Measurements from ENCODE around the gene ARNT2.
A peak's percentile ranks its signal among the peaks of the same experiment; 100 is the strongest.
"Not testable (repeated sequence)": the region's sequence is repeated elsewhere in the genome, so short reads cannot be mapped to it uniquely, and the experiment has no call there.

Gene ARNT2

GRCh38 chr15:80509800-80510199 is 105.6 kb downstream of the ARNT2 start:
- no peak for DNase-seq
- Histone ChIP-seq H3K27me3 (replicated peaks) (no peaks in the 10 kb centered on the region), H3K4me3 (ENCODE audit: low read depth, low read length) (no peak overlapping the region), H3K36me3 (replicated peaks) (no peaks in the 10 kb centered on the region), H3K27ac (no peak overlapping the region)
- no peak for TF ChIP-seq CTCF (IDR thresholded peaks at IDR 0.05; ENCODE audit: low read depth, low read length, missing control alignments)
- in situ Hi-C loops (cut with HindIII; ENCODE audit: low pct_ligation_motif_present, low sequenced_read_pairs), result no loop called here

GRCh38 chr15:80510985-80511384 is 106.8 kb downstream of the ARNT2 start:
- H3K27me3 ChIP-seq (replicated peaks); H3K4me3 ChIP-seq (ENCODE audit: low read depth, low read length); H3K27ac ChIP-seq; in situ Hi-C loops (cut with HindIII; ENCODE audit: low pct_ligation_motif_present, low sequenced_read_pairs); H3K36me3 ChIP-seq (replicated peaks); DNase-seq: not testable (repeated sequence)

- Histone ChIP-seq H3K4me3 (ENCODE audit: low read depth, low read length) (no peak overlapping the region), H3K27ac (no peak overlapping the region), H3K36me3 (replicated peaks) (no peaks in the 10 kb centered on the region), H3K27me3 (replicated peaks) (no peaks in the 10 kb centered on the region)
- DNase-seq, result no peak
- TF ChIP-seq CTCF (IDR thresholded peaks at IDR 0.05; ENCODE audit: low read depth, low read length, missing control alignments), result peak; percentile 44
- in situ Hi-C loops (cut with HindIII; ENCODE audit: low pct_ligation_motif_present, low sequenced_read_pairs), result no loop called here
Observed at GRCh38 chr15:80512726-80513660, 108.8 kb downstream of the ARNT2 start.

GRCh38 chr15:80514071-80514780 is 110.0 kb downstream of the ARNT2 start:
- peak; percentile 39 for DNase-seq
- H3K36me3 ChIP-seq (replicated peaks), result no peaks in the 10 kb centered on the region
- peak overlapping the region; percentile 12 for H3K27ac ChIP-seq
- TF ChIP-seq CTCF (IDR thresholded peaks at IDR 0.05; ENCODE audit: low read depth, low read length, missing control alignments), result no peak
- in situ Hi-C loops (cut with HindIII; ENCODE audit: low pct_ligation_motif_present, low sequenced_read_pairs), result no loop called here
- H3K4me3 ChIP-seq (ENCODE audit: low read depth, low read length), result no peak overlapping the region
- H3K27me3 ChIP-seq (replicated peaks), result no peaks in the 10 kb centered on the region

GRCh38 chr15:80517290-80517689 is 113.1 kb downstream of the ARNT2 start:
- H3K27ac ChIP-seq, result no peak overlapping the region
- no peaks in the 10 kb centered on the region for H3K36me3 ChIP-seq (replicated peaks)
- H3K27me3 ChIP-seq (replicated peaks), result no peaks in the 10 kb centered on the region
- no peak for DNase-seq
- in situ Hi-C loops (cut with HindIII; ENCODE audit: low pct_ligation_motif_present, low sequenced_read_pairs), result no loop called here
- no peak overlapping the region for H3K4me3 ChIP-seq (ENCODE audit: low read depth, low read length)
- TF ChIP-seq CTCF (IDR thresholded peaks at IDR 0.05; ENCODE audit: low read depth, low read length, missing control alignments), result no peak

- TF ChIP-seq CTCF (IDR thresholded peaks at IDR 0.05; ENCODE audit: low read depth, low read length, missing control alignments), result no peak
- Histone ChIP-seq H3K27ac (no peak overlapping the region), H3K27me3 (replicated peaks) (no peaks in the 10 kb centered on the region), H3K4me3 (ENCODE audit: low read depth, low read length) (no peak overlapping the region), H3K36me3 (replicated peaks) (no peaks in the 10 kb centered on the region)
- in situ Hi-C loops (cut with HindIII; ENCODE audit: low pct_ligation_motif_present, low sequenced_read_pairs), result no loop called here
- DNase-seq, result no peak
Observed at GRCh38 chr15:80518522-80518921, 114.3 kb downstream of the ARNT2 start.
